IMR-90 (cell line): ENCODE data around the gene CDK14.

ENCODE experiments used
- MAFK ChIP-seq: IDR thresholded peaks from 2 replicates; pipeline ENCODE4 v1.6.1; 2012; ENCODE audit warnings: low read depth, low read length, improper control_type of control experiment
- POLR2A ChIP-seq: IDR thresholded peaks from 2 replicates; pipeline ENCODE4 v1.6.1; 2012; ENCODE audit warnings: mild to moderate bottlenecking, low read depth, low read length
- RAD21 ChIP-seq: IDR thresholded peaks from 2 replicates; pipeline ENCODE4 v1.6.1; 2012; ENCODE audit warnings: low read length, improper control_type of control experiment

DNA sequence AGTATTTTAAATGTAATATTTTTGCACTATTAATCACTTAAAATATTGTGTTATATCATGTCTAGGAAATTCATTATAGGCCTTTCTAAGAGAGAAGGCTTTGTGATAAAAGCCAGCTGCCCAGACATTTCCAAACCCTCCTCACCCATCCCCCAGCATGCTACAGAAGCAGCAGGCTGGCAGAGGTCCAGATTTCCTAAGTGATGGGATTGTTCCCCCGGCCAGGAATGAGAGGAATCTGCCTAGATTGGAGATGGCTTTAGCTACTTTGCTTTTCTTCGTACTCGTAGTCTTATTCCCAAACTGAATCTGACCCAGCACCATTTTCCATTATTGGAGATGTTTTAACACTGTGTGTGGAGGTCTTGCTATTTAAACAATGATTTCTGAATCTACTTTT, 29.4 kb downstream of the CDK14 start:
- TF ChIP-seq MAFK = no peak
- no peak for TF ChIP-seq RAD21
- TF ChIP-seq POLR2A = no peak
